Measurements from ENCODE around the gene CLEC2L.

GRCh38 chr7:139541600-139542307 lies 18.3 kb downstream of the CLEC2L start:
- TF ChIP-seq ZNF8 (CRISPR knock-in tag; IDR thresholded peaks at IDR 0.05) = no peak
- no peak for TF ChIP-seq BACH2 (CRISPR knock-in tag; IDR thresholded peaks at IDR 0.05; ENCODE audit: borderline replicate concordance)
- no peak for TF ChIP-seq PATZ1 (CRISPR knock-in tag; IDR thresholded peaks at IDR 0.05; ENCODE audit: borderline replicate concordance)
- no peak for TF ChIP-seq GLIS3 (CRISPR knock-in tag; IDR thresholded peaks at IDR 0.05)
